GM21367 (cell line): Measurements from ENCODE around the gene HES6.

Source experiments
- ATAC-seq: cut with Tn5 transposase; IDR thresholded peaks from one replicate; pipeline ENCODE4 v1.9.1; 2021; ENCODE audit not compliant: unreplicated experiment

HES6 gene

GRCh38 chr2:238239863-238240756 is at the start of gene HES6:
TSS of gene HES6 (minus strand) at chr2:238240038. CDS start at chr2:238239905, 133 bp downstream.
- peak; percentile 80 for ATAC-seq

GRCh38 chr2:238289574-238289973 is 49.7 kb upstream of the HES6 start:
- no peak for ATAC-seq

- ATAC-seq: peak; percentile 89
These were observed 49.1 kb upstream of the HES6 start for GRCh38 chr2:238288650-238289573.

GRCh38 chr2:238287737-238288649 is 48.2 kb upstream of the HES6 start, which contains the start of gene PER2:
TSS of gene PER2 (minus strand) at chr2:238288610. CDS start at chr2:238277936, 10,674 bp downstream.
- peak; percentile 28 for ATAC-seq

- ATAC-seq: no peak
These were observed 47.3 kb upstream of the HES6 start for GRCh38 chr2:238286987-238287736.

GRCh38 chr2:238286551-238286950 is 46.7 kb upstream of the HES6 start:
- ATAC-seq: no peak

- ATAC-seq: no peak
These were observed 46.3 kb upstream of the HES6 start for GRCh38 chr2:238286095-238286494.

- ATAC-seq: no peak
These were observed 45.8 kb upstream of the HES6 start for GRCh38 chr2:238285653-238286082.

- ATAC-seq: no peak
These were observed 45.1 kb upstream of the HES6 start for GRCh38 chr2:238284802-238285515.

- ATAC-seq: no peak
These were observed 43.3 kb upstream of the HES6 start for GRCh38 chr2:238282861-238283738.

GRCh38 chr2:238281826-238282480 is 42.1 kb upstream of the HES6 start:
- ATAC-seq: no peak

- ATAC-seq: no peak
These were observed 40.4 kb upstream of the HES6 start for GRCh38 chr2:238280083-238280825.

GRCh38 chr2:238279324-238279682 is 39.5 kb upstream of the HES6 start:
- no peak for ATAC-seq

GRCh38 chr2:238278626-238279323 is 38.9 kb upstream of the HES6 start:
- ATAC-seq: no peak

GRCh38 chr2:238277695-238278094 is 37.9 kb upstream of the HES6 start:
- no peak for ATAC-seq

- ATAC-seq: no peak
These were observed 34.5 kb upstream of the HES6 start for GRCh38 chr2:238274152-238274865.
